K562 (cell line): ENCODE data around the gene KCNK4. TPM values are rescaled to one million over a fixed set of nuclear protein-coding genes. Genes with fewer than 3 reads are reported as not detected.

ENCODE experiments used
- CEBPG ChIP-seq, 3 experiments: fragments of 200-800 bp in 1 of 3; sonication (Bioruptor generic) in 1 of 3; sonication (generic) in 1 of 3; formaldehyde crosslinking in 1 of 3; IDR thresholded peaks in 2 of 3; conservative IDR thresholded peaks in 1 of 3; 2 replicates each; pipeline versions ENCODE4 v1.6.1 to v1.8.0; 2016 to 2022; ENCODE audit warnings: missing compliant biosample characterization in 2 of 3, missing genetic modification characterization in 2 of 3, mild to moderate bottlenecking in 1 of 3, missing genetic modification reagents in 1 of 3
- EGR1 ChIP-seq: fragments of 450-650 bp; conservative IDR thresholded peaks from 2 replicates; pipeline ENCODE4 v1.6.1; 2017; ENCODE audit warnings: mild to moderate bottlenecking
- EHMT2 ChIP-seq: fragments of 450-650 bp; IDR thresholded peaks from 2 replicates; pipeline ENCODE4 v1.6.1; 2018; ENCODE audit warnings: antibody characterized with exemption
- ESRRB ChIP-seq: fragments of 250-450 bp; sonication (Bioruptor Pico); IDR thresholded peaks from 2 replicates; pipeline ENCODE4 v1.5.0; 2020; ENCODE audit warnings: mild to moderate bottlenecking, moderate library complexity, borderline replicate concordance
- ETV6 ChIP-seq, 3 experiments: fragments of 150-350 bp in 1 of 3; sonication (generic) in 1 of 3; formaldehyde crosslinking in 1 of 3; IDR thresholded peaks; 2 replicates each; pipeline versions ENCODE4 v1.6.1 to v1.8.0; 2014 to 2022; ENCODE audit warnings: borderline replicate concordance in 2 of 3, low read depth in 2 of 3, antibody characterized with exemption in 1 of 3, low read length in 1 of 3, mild to moderate bottlenecking in 1 of 3, missing genetic modification reagents in 1 of 3
- HDAC1 ChIP-seq, 2 experiments: fragments of 450-650 bp; IDR thresholded peaks; 2 replicates each; pipeline ENCODE4 v1.6.1; 2016 to 2017; ENCODE audit warnings: inconsistent platforms in 1 of 2, mild to moderate bottlenecking in 1 of 2, moderate library complexity in 1 of 2
- HDGF ChIP-seq: fragments of 450-650 bp; IDR thresholded peaks from 2 replicates; pipeline ENCODE4 v1.6.1; 2016
- HNRNPK ChIP-seq: fragments of 200-400 bp; formaldehyde crosslinking; IDR thresholded peaks from one replicate; pipeline ENCODE4 v1.6.1; 2018; ENCODE audit warnings: mild to moderate bottlenecking, low read depth, low read length; ENCODE audit not compliant: poor library complexity, severe bottlenecking
- HNRNPUL1 ChIP-seq: fragments of 200-400 bp; formaldehyde crosslinking; IDR thresholded peaks from 2 replicates; pipeline ENCODE4 v1.6.1; 2017; ENCODE audit warnings: low read length
- HSF4 ChIP-seq: fragments of 250-450 bp; sonication (Bioruptor Pico); IDR thresholded peaks from 2 replicates; pipeline ENCODE4 v2.1.2; 2022; ENCODE audit warnings: mild to moderate bottlenecking, moderate library complexity, borderline replicate concordance
- KDM4B ChIP-seq, 2 experiments: fragments of 450-650 bp in 1 of 2; sonication (generic) in 1 of 2; IDR thresholded peaks; 2 replicates each; pipeline ENCODE4 v1.6.1; 2016 to 2017; ENCODE audit warnings: borderline replicate concordance in 2 of 2, antibody characterized with exemption in 1 of 2, low read depth in 1 of 2, mild to moderate bottlenecking in 1 of 2
- KLF6 ChIP-seq: fragments of 250-450 bp; sonication (Bioruptor Pico); IDR thresholded peaks from 2 replicates; pipeline ENCODE4 v1.4.0; 2020; ENCODE audit warnings: mild to moderate bottlenecking, moderate library complexity, borderline replicate concordance
- MCM2 ChIP-seq: fragments of 450-650 bp; IDR thresholded peaks from 2 replicates; pipeline ENCODE4 v1.6.1; 2017; ENCODE audit warnings: low read depth, mild to moderate bottlenecking
- MCM7 ChIP-seq, 2 experiments: fragments of 450-650 bp; IDR thresholded peaks; 2 replicates each; pipeline ENCODE4 v1.6.1; 2016 to 2018
- POLR2A ChIP-seq: fragments of 450-650 bp; conservative IDR thresholded peaks from 2 replicates; pipeline ENCODE4 v1.6.1; 2016
- RBBP5 ChIP-seq: fragments of 200-600 bp; sonication (generic); IDR thresholded peaks from 2 replicates; pipeline ENCODE4 v1.6.1; 2012; ENCODE audit warnings: borderline replicate concordance, mild to moderate bottlenecking, low read length, control low read depth, inconsistent platforms; ENCODE audit not compliant: insufficient read depth, poor library complexity, severe bottlenecking
- SAFB2 ChIP-seq: fragments of 200-400 bp; formaldehyde crosslinking; IDR thresholded peaks from 2 replicates; pipeline ENCODE4 v1.6.1; 2018; ENCODE audit warnings: borderline replicate concordance, low read length, low read depth, moderate library complexity; ENCODE audit not compliant: severe bottlenecking
- TAF1 ChIP-seq: IDR thresholded peaks from 2 replicates; pipeline ENCODE4 v1.6.1; 2011; ENCODE audit warnings: mild to moderate bottlenecking, low read length, moderate library complexity; ENCODE audit not compliant: insufficient read depth, control insufficient read depth, severe bottlenecking; ENCODE audit errors: extremely low read depth
- TCF7L2 ChIP-seq: fragments of 150-350 bp; IDR thresholded peaks from 2 replicates; pipeline ENCODE4 v1.6.1; 2016; ENCODE audit warnings: low read depth, mild to moderate bottlenecking, low read length, moderate library complexity
- YBX1 ChIP-seq: fragments of 450-650 bp; IDR thresholded peaks from 2 replicates; pipeline ENCODE4 v1.7.1; 2016; ENCODE audit warnings: mild to moderate bottlenecking
- ZC3H8 ChIP-seq: fragments of 450-650 bp; IDR thresholded peaks from 2 replicates; pipeline ENCODE4 v1.6.1; 2017
- ZNF121 ChIP-seq: sonication (generic); formaldehyde crosslinking; conservative IDR thresholded peaks from 2 replicates; pipeline ENCODE4 v1.8.0; 2022; ENCODE audit warnings: missing genetic modification reagents
- ZNF263 ChIP-seq: sonication (generic); formaldehyde crosslinking; IDR thresholded peaks from 2 replicates; pipeline ENCODE4 v1.8.0; 2022; ENCODE audit warnings: mild to moderate bottlenecking, missing genetic modification reagents, borderline replicate concordance
- ZNF41 ChIP-seq: fragments of 250-450 bp; sonication (Bioruptor Pico); conservative IDR thresholded peaks from 2 replicates; pipeline ENCODE4 v1.4.0; 2020; ENCODE audit warnings: mild to moderate bottlenecking
- ZNF445 ChIP-seq: fragments of 250-450 bp; sonication (Bioruptor Pico); IDR thresholded peaks from 2 replicates; pipeline ENCODE4 v1.4.0; 2020; ENCODE audit warnings: low read depth, mild to moderate bottlenecking, moderate library complexity
- ZNF77 ChIP-seq: fragments of 250-450 bp; sonication (Bioruptor Pico); IDR thresholded peaks from 2 replicates; pipeline ENCODE4 v1.5.0; 2020
- polyA plus RNA-seq, 8 experiments: library from polyadenylated mRNA; depleted of rRNA in 4 of 8; stranded (reverse) in 5 of 8; unstranded in 3 of 8; fragments of >200 nt; fragmentation: Nextera tagmentation in 2 of 8; fragmentation: Illumina TruSeq in 1 of 8; extraction: Ambion mirVana in 2 of 8; extraction: Trizol in 1 of 8; gene quantifications; 2 replicates each; pipeline versions ENCODE4 v1.2.1 to v1.2.3, GENCODE V29; 2011 to 2014; ENCODE audit warnings: inconsistent platforms in 1 of 8, missing spikeins in 1 of 8
- total RNA-seq, 7 experiments: library from RNA; depleted of rRNA in 6 of 7; stranded (reverse); fragments of >200 nt in 6 of 7; fragmentation: Illumina TruSeq in 2 of 7; extraction: Trizol in 2 of 7; gene quantifications; 2 replicates each; pipeline versions ENCODE4 v1.2.1 to v1.2.3, GENCODE V29; 2011 to 2021; ENCODE audit warnings: low replicate concordance in 1 of 7
- TF ChIP-seq, protein P1 (sequence below), 2 experiments: fragments of 450-650 bp; conservative IDR thresholded peaks; 2 replicates each; pipeline ENCODE4 v1.6.1; 2017; ENCODE audit warnings: mild to moderate bottlenecking in 2 of 2, moderate library complexity in 2 of 2
- TF ChIP-seq, protein P2 (sequence below): fragments of 200-800 bp; sonication (Bioruptor generic); IDR thresholded peaks from 2 replicates; pipeline ENCODE4 v1.6.1; 2017; ENCODE audit warnings: missing genetic modification characterization, missing compliant biosample characterization

The KCNK4 gene
- total and polyA plus RNA-seq, 9 of the 15 experiments (the other 6 are each of a cell fraction or from before 2014, with no cell fraction given): not detected

DNA sequence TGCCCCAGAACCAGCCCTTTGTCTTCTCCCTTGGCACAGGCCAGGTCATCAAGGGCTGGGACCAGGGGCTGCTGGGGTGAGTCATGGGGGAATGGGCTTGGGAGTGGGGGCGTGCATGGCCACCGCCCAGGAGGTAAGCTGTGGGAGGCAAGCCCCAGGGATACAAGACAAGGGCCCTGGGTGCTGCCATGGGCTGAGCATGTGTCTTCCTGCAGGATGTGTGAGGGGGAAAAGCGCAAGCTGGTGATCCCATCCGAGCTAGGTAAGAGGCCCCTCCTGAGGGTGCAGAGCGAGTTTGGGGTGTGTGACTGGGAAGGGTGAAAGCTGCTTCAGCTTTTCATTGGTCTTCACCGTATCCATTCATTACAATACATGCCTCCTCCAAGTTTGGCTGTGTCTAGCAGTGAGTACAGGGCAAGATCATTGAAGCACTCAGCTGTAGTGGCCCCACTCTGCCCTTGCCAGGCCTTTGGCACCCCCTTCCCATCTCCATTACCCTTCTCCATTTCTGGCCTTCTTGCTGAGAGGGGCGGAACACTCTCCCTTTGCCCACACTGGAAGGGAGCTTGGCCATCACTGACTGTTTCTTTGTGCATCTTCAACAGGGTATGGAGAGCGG is 47.8 kb upstream of the KCNK4 start (continued):
- TF ChIP-seq SAFB2 (no peak), HDGF (no peak), HDAC1 (IDR thresholded peaks at IDR 0.05) (no peak), ZC3H8 (no peak), ZNF263 (CRISPR knock-in tag) (no peak), HNRNPUL1 (no peak), RBBP5 (no peak), ZNF445 (CRISPR knock-in tag) (no peak), HSF4 (CRISPR knock-in tag) (no peak), MCM2 (no peak), ZNF77 (CRISPR knock-in tag) (no peak), ZNF121 (CRISPR knock-in tag) (no peak), EHMT2 (no peak), TCF7L2 (no peak), HNRNPK (no peak), KDM4B (IDR thresholded peaks at IDR 0.05; ENCODE audit: borderline replicate concordance in 2 of 2, low read depth in 1 of 2) (no peak), YBX1 (no peak), MCM7 (IDR thresholded peaks at IDR 0.05) (no peak), ETV6 (IDR thresholded peaks at IDR 0.05; ENCODE audit: borderline replicate concordance in 1 of 2, low read depth in 2 of 2, low read length in 1 of 2) (no peak), ETV6 (CRISPR knock-in tag; IDR thresholded peaks at IDR 0.05; ENCODE audit: borderline replicate concordance) (no peak), ZNF41 (no peak), KLF6 (no peak), TAF1 (no peak), EGR1 (peak; percentile 76), ESRRB (CRISPR knock-in tag) (no peak), CEBPG (CRISPR knock-in tag; IDR thresholded peaks at IDR 0.05) (no peak), CEBPG (tag; conservative IDR thresholded peaks at IDR 0.05 in 1 of 2, IDR thresholded peaks at IDR 0.05 in 1 of 2) (no peak), POLR2A (peak; percentile 63)
- TF ChIP-seq, protein P1, sequence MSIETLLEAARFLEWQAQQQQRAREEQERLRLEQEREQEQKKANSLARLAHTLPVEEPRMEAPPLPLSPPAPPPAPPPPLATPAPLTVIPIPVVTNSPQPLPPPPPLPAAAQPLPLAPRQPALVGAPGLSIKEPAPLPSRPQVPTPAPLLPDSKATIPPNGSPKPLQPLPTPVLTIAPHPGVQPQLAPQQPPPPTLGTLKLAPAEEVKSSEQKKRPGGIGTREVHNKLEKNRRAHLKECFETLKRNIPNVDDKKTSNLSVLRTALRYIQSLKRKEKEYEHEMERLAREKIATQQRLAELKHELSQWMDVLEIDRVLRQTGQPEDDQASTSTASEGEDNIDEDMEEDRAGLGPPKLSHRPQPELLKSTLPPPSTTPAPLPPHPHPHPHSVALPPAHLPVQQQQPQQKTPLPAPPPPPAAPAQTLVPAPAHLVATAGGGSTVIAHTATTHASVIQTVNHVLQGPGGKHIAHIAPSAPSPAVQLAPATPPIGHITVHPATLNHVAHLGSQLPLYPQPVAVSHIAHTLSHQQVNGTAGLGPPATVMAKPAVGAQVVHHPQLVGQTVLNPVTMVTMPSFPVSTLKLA (conservative IDR thresholded peaks at IDR 0.05): no peak
- TF ChIP-seq, protein P2, sequence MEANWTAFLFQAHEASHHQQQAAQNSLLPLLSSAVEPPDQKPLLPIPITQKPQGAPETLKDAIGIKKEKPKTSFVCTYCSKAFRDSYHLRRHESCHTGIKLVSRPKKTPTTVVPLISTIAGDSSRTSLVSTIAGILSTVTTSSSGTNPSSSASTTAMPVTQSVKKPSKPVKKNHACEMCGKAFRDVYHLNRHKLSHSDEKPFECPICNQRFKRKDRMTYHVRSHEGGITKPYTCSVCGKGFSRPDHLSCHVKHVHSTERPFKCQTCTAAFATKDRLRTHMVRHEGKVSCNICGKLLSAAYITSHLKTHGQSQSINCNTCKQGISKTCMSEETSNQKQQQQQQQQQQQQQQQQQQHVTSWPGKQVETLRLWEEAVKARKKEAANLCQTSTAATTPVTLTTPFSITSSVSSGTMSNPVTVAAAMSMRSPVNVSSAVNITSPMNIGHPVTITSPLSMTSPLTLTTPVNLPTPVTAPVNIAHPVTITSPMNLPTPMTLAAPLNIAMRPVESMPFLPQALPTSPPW (CRISPR knock-in tag): no peak
